Spinal cord (tissue), 10 donors: ENCODE measurements around the gene NR2C2. TPM values are rescaled to one million over a fixed set of nuclear protein-coding genes. Genes with fewer than 3 reads are reported as not detected.
"Not testable (repeated sequence)": the region's sequence is repeated elsewhere in the genome, so short reads cannot be mapped to it uniquely, and the experiment has no call there.

ENCODE experiments used
- DNase-seq, 6 donors: peaks; one replicate each; pipeline versions ENCODE4 v3.0.0 to v3.0.0-alpha.2; 2013 to 2015; ENCODE audit warnings: low spot score in 6 of 6, low read depth in 4 of 6
- H3K27ac ChIP-seq: one replicate; pipeline ENCODE4 v1.5.1; 2013; ENCODE audit warnings: low read depth, low read length, control low read depth
- H3K27me3 ChIP-seq: one replicate; pipeline ENCODE4 v1.6.1; 2013; ENCODE audit warnings: low read length; ENCODE audit not compliant: control insufficient read depth, insufficient read depth
- H3K36me3 ChIP-seq: one replicate; pipeline ENCODE4 v1.6.1; 2013; ENCODE audit warnings: low read length; ENCODE audit not compliant: control insufficient read depth, insufficient read depth
- H3K4me1 ChIP-seq: one replicate; pipeline ENCODE4 v1.6.1; 2013; ENCODE audit warnings: low read length; ENCODE audit not compliant: control insufficient read depth, insufficient read depth
- H3K4me3 ChIP-seq: one replicate; pipeline ENCODE4 v1.5.1; 2013; ENCODE audit warnings: low read depth, low read length, control low read depth
- H3K9me3 ChIP-seq: one replicate; pipeline ENCODE4 v1.6.1; 2013; ENCODE audit warnings: low read length; ENCODE audit not compliant: control insufficient read depth, insufficient read depth
- WGBS: methylation state at CpG from one replicate; pipeline ENCODE4 v1.1.5; 2013; ENCODE audit warnings: missing lambda C conversion rate; ENCODE audit not compliant: insufficient coverage; 5-methylcytosine and 5-hydroxymethylcytosine counted together
- polyA plus RNA-seq, 2 donors: library from polyadenylated mRNA; unstranded; fragments of 120-200 nt; gene quantifications; one replicate each; pipeline ENCODE4 v1.2.1, GENCODE V29; 2013; ENCODE audit not compliant: insufficient read length in 2 of 2
- total RNA-seq, 2 donors: library from RNA; depleted of rRNA in 1 of 2; stranded (reverse); fragments of 120-200 nt in 1 of 2; fragments of >200 nt in 1 of 2; gene quantifications; one replicate each; pipeline versions ENCODE4 v1.2.3 to v1.2.4, GENCODE V29; 2013 to 2014
- donor health status: healthy.

NR2C2 gene
- total and polyA plus RNA-seq, 4 donors, result 41.4 to 56.5 (median 53.4) TPM

DNA sequence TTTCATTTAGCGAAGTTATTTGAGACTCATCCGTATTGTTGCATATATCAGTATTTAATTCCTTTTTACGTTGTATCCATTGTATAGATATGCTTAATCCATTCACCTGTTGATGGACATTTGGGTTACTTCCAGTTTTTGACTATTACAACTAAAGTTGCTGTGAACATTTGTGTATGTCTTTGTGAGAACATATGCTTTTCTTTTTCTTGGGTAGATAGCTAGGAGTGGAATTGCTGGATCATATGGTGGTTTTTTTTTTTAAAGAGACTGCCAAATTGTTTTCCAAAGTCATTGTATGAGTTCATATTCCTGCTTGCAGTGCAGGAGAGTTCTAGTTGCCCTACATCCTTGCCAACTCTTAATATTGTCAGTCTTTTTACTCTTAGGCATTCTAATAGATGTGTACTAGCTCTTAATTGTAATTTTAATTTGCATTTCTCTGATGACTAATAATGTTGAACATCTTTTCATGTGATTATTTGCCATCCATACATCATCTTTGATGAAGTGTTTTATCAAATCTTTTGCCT is 37.3 kb downstream of the NR2C2 start:
- no peak for DNase-seq
- Histone ChIP-seq H3K4me3 (no peak overlapping the region), H3K4me1 (no peaks in the 10 kb centered on the region), H3K27ac (no peak overlapping the region), H3K9me3 (peaks cover 1% of the 10 kb centered on the region), H3K36me3 (peaks cover 5% of the 10 kb centered on the region), H3K27me3 (no peaks in the 10 kb centered on the region)
- no CpG with 5 or more reads among the region's 3 CpGs for WGBS

DNA sequence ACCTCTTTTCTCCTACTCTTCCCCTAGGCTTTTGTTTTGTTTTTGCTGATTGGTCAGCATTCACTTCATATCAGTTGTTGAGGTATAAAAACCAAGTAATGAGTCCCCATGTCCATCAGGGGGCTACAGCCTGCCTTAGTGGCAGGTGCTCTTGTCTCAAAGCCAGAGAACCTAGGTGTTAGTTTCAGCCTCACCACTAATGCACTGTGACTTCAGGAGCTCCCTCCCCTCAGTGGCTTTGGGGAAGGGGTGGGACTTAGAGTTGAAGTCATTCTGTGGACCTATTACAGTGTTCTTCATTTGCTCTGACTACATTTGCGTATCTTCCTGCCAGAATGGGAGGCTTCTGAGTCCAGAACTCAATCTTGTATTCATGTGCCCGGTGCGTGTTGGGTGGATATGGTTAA is 41.6 kb downstream of the NR2C2 start:
- H3K27ac ChIP-seq, result no peak overlapping the region
- H3K4me1 ChIP-seq, result peaks cover 3% of the 10 kb centered on the region
- H3K4me3 ChIP-seq, result no peak overlapping the region
- H3K36me3 ChIP-seq, result no peaks in the 10 kb centered on the region
- peaks cover 1% of the 10 kb centered on the region for H3K9me3 ChIP-seq
- 80% methylated on average over 1 of the region's 3 CpGs for WGBS
- H3K27me3 ChIP-seq, result no peaks in the 10 kb centered on the region
- DNase-seq, result no peak

DNA sequence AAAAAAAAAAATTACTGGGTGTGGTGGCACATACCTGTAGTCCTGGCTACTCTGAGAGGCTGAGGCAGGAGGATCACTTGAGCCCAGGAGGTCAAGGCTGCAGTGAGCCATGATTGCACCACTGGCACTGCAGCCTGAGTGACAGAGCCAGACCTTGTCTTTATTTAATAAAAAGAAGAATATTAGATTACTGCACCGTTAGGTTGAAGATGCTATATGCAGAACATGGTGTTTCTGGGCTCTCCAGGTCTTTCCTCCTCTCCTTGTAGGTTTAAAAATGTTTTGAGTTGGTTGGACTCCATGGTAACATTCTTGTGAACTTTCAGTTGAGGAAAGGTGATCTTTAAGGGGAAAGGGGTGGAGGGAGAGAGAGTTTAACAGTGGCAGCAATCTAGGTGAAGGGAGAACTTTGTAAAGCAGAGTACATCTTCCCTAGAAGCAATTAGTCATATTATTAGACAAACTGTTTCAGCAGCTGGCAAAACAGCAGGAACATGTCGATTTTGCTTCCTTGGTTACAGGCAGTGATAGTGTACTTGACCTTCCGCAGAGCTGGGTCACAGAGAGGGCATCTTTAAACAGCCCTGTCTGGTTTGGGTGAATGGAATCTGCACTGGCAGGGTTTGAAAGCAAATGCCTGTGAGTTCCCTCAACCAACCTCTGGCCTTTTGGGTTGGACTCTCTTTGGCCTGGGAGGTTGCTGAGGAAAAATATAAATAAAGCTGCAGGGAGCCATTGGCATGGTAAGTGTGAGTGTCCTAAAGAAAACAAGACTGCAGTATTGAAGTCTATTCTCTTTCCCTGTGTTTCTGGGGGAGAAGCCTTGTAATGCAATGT is 42.8 kb downstream of the NR2C2 start:
- DNase-seq, result peak in 2 of 6 donors; percentile 18 to 59
- no peak overlapping the region for H3K4me3 ChIP-seq
- peaks cover 3% of the 10 kb centered on the region for H3K4me1 ChIP-seq
- H3K36me3 ChIP-seq, result no peaks in the 10 kb centered on the region
- 38% methylated on average over 3 of the region's 3 CpGs for WGBS
- no peaks in the 10 kb centered on the region for H3K27me3 ChIP-seq
- no peaks in the 10 kb centered on the region for H3K9me3 ChIP-seq
- H3K27ac ChIP-seq, result peak overlapping the region; percentile 34

DNA sequence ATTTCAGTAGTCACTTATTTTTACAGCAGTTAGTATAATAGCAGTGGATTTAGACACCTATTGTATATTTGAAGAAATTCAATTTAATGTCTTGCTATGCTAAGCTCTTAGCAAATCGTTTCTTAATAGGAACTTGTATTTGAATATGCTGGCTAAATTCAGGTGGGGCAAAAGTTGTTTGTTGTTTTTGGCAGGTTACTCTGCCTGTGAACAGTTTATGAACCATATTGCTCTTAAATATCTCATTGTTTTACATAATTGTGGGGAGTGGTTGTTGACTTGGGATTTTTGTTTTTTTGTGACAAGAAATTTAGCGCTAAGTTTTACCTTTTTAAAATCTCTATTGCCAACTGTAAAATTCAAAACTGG is 43.4 kb downstream of the NR2C2 start:
- no peaks in the 10 kb centered on the region for H3K9me3 ChIP-seq

DNA sequence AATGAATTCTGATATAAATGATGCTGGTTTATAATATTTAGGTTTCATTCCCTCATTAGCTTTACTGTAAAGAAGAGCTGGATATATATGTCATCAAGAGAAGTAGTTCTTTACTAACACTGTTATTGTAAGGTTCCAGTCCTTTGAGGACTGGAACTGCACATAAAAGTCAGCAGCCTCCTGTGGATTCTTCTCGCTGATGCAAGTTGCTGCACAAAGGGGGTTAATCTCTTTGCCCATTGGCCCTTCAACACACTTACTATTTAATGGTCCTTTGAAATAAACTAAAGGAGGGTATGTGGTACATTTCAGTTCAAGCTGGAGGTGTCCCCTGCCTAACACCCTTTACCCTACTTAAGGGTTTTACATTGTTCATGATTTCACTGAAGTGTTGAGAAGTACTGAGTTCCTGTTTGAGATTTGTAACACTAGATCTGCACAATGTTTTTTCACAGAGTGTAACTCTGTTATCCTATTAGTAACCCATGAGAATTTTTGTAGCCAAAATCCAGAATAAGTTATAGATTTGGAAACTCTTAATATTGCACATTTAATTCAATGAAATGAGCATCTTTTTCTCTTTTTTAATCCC is 43.9 kb downstream of the NR2C2 start:
- no peaks in the 10 kb centered on the region for H3K36me3 ChIP-seq
- H3K4me1 ChIP-seq, result peaks cover 3% of the 10 kb centered on the region
- WGBS, result no CpG with 5 or more reads among the region's 1 CpG
- H3K27ac ChIP-seq, result peak overlapping the region; percentile 7
- DNase-seq, result peak in 2 of 6 donors; percentile 8 to 16
- no peaks in the 10 kb centered on the region for H3K9me3 ChIP-seq
- no peaks in the 10 kb centered on the region for H3K27me3 ChIP-seq
- H3K4me3 ChIP-seq, result no peak overlapping the region

More for the DNA sequence above, 43.4 kb downstream of the NR2C2 start:
- no CpG with 5 or more reads among the region's 2 CpGs for WGBS
- H3K27me3 ChIP-seq, result no peaks in the 10 kb centered on the region
- no peaks in the 10 kb centered on the region for H3K36me3 ChIP-seq
- H3K4me3 ChIP-seq, result no peak overlapping the region
- peak overlapping the region; percentile 34 for H3K27ac ChIP-seq
- DNase-seq, result no peak
- H3K4me1 ChIP-seq, result peaks cover 3% of the 10 kb centered on the region

DNA sequence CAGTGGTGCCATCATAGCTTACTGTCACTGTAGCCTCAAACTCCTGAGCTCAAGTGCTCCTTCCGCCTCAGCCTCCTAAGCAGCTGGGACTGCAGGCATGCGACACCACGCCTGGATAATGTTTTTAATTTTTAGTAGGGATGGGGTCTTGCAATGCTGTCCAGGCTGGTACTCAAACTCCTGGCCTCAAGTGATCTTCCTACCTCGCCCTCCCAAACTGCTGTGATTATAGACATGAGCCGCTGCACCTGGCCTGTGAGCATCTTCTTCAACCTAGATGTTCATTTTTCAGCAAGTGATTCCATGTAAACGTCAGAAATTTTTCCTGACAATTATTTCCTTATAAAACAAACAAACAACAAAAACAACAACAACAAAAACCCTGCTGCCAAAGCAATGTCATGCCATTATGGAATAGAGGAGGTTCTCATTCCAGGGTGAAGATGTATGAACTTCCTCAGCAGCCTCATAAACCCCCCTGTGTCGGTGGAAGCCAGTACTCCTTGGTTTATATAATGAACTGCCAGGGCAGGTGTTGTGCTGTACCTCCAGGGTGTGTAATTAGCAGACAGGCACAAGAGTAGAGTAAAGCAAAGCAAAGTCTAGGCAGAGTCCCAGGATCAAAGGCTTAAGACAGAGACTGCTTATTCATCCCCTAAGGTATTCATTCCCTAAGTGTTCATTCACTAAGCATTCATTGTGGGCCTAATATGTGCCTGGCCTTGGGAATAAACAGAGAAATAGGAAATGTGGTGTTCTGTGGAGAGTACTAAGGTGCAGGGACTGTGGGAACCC is 44.6 kb downstream of the NR2C2 start:
- no peak for DNase-seq
- Histone ChIP-seq H3K4me1 (peaks cover 3% of the 10 kb centered on the region), H3K4me3 (no peak overlapping the region), H3K36me3 (no peaks in the 10 kb centered on the region), H3K9me3 (no peaks in the 10 kb centered on the region), H3K27me3 (no peaks in the 10 kb centered on the region), H3K27ac (no peak overlapping the region)
- 94% methylated on average over 3 of the region's 7 CpGs for WGBS

DNA sequence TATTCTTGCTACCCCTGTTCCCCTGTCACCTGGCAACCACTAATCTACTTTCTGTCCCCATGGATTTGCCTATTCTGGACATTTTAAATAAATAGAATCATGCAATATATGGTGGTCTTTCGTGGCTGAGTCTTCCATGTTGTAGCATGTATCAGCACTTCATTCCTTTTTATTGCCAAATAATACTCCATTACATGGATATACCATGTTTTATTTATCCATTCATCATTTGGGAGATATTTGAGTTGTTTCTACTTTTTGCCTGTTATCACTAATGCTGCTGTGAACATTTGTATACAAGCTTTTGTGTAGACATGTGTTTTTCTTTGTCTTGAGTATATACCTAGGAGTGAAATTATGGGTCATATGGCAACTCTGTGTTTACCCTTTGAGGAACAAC is 50.6 kb downstream of the NR2C2 start:
- Histone ChIP-seq H3K4me1 (no peaks in the 10 kb centered on the region), H3K4me3 (no peak overlapping the region), H3K27me3 (no peaks in the 10 kb centered on the region), H3K27ac (no peak overlapping the region), H3K9me3 (no peaks in the 10 kb centered on the region), H3K36me3 (peaks cover 5% of the 10 kb centered on the region)
- no peak for DNase-seq
- WGBS, result no CpG with 5 or more reads among the region's 1 CpG

DNA sequence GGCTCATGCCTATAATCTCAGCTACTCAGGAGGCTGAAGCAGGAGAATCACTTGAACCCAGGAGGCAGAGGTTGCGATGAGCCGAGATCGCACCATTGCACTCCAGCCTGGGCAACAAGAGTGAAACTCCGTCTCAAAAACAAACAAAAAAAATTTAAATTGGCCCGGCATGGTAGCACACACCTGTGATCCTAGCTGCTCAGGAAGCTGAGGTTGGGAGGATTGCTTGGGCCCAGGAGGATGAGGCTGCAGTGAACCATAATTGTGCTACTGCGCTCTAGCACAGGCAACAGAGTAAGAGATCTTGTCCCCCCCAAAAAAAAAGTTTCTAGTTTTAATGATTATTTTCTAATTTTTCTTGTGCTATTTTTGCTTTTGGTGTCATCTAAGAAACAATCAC is 51.8 kb downstream of the NR2C2 start:
- H3K9me3 ChIP-seq, H3K36me3 ChIP-seq, H3K4me1 ChIP-seq, H3K27ac ChIP-seq, H3K27me3 ChIP-seq, H3K4me3 ChIP-seq, DNase-seq: not testable (repeated sequence)
- 100% methylated on average over 4 of the region's 6 CpGs for WGBS

DNA sequence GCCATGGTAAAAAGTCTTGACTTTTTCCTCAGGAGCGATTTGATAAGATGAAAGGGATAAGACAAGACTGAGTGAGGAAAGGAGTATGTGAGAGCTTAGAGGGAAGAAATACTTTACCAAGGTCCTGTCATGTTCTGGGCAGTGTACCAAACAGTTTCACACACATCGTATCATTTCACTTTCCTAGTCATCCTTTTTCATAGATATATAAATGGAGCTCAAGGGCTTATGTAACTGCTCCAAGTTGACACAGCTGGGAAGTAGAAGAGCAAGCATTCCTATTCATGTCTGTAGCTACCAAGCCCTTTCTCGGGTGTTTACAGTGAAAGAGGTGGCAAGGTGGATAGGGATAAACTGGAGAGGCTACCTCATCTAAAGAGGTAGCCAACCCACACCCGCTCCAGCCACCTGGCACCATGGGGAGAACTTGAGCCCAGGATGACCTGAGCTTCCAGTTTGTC is 60.3 kb downstream of the NR2C2 start:
- peak in 1 of 6 donors; percentile 53 for DNase-seq
- peak overlapping the region; percentile 9 for H3K27ac ChIP-seq

More for the DNA sequence above, 60.3 kb downstream of the NR2C2 start:
- Histone ChIP-seq H3K4me1 (no peaks in the 10 kb centered on the region), H3K36me3 (peaks cover 27% of the 10 kb centered on the region), H3K4me3 (no peak overlapping the region), H3K27me3 (no peaks in the 10 kb centered on the region), H3K9me3 (no peaks in the 10 kb centered on the region)
- WGBS, result no CpG with 5 or more reads among the region's 4 CpGs
